SK-N-SH treated with all-trans-retinoic acid at 6 μM for 48 hours (cell line): ENCODE results near the gene CAMSAP3.

Source experiments
- ATAC-seq: fragments of 200-7000 bp; cut with Tn5 transposase; 3 replicates; pipeline ENCODE4 v1.9.1; 2020; ENCODE audit warnings: mild to moderate bottlenecking, moderate library complexity
- ARNTL ChIP-seq: fragments of 450-650 bp; formaldehyde crosslinking; IDR thresholded peaks from 2 replicates; pipeline ENCODE4 v1.5.0; 2020; ENCODE audit warnings: low read depth, mild to moderate bottlenecking, moderate library complexity, borderline replicate concordance
- BACH2 ChIP-seq: fragments of 250-450 bp; sonication (Bioruptor Pico); IDR thresholded peaks from 2 replicates; pipeline ENCODE4 v1.9.0; 2021; ENCODE audit warnings: mild to moderate bottlenecking, borderline replicate concordance
- ESRRG ChIP-seq: fragments of 250-450 bp; sonication (Bioruptor Pico); IDR thresholded peaks from 2 replicates; pipeline ENCODE4 v1.6.1; 2021; ENCODE audit warnings: mild to moderate bottlenecking
- GLIS3 ChIP-seq: fragments of 250-450 bp; sonication (Bioruptor Pico); IDR thresholded peaks from 2 replicates; pipeline ENCODE4 v1.5.0; 2020; ENCODE audit warnings: mild to moderate bottlenecking, moderate library complexity
- OSR1 ChIP-seq: fragments of 250-450 bp; sonication (Bioruptor Pico); IDR thresholded peaks from 2 replicates; pipeline ENCODE4 v1.8.0; 2022; ENCODE audit warnings: moderate library complexity, mild to moderate bottlenecking, inconsistent platforms
- PPARA ChIP-seq: fragments of 250-450 bp; sonication (Bioruptor Pico); IDR thresholded peaks from 2 replicates; pipeline ENCODE4 v1.5.0; 2020; ENCODE audit warnings: mild to moderate bottlenecking, borderline replicate concordance
- RARB ChIP-seq: fragments of 250-450 bp; sonication (Bioruptor Pico); IDR thresholded peaks from 2 replicates; pipeline ENCODE4 v1.8.0; 2021; ENCODE audit warnings: mild to moderate bottlenecking, moderate library complexity
- SNAI2 ChIP-seq: fragments of 250-450 bp; sonication (Bioruptor Pico); IDR thresholded peaks from 2 replicates; pipeline ENCODE4 v1.5.0; 2020; ENCODE audit warnings: mild to moderate bottlenecking, moderate library complexity
- TCF4 ChIP-seq: fragments of 250-450 bp; sonication (Bioruptor Pico); IDR thresholded peaks from 2 replicates; pipeline ENCODE4 v1.8.0; 2021; ENCODE audit warnings: mild to moderate bottlenecking, moderate library complexity, borderline replicate concordance
- ZC3H10 ChIP-seq: fragments of 250-450 bp; sonication (Bioruptor Pico); IDR thresholded peaks from 2 replicates; pipeline ENCODE4 v1.5.1; 2021; ENCODE audit warnings: mild to moderate bottlenecking, moderate library complexity
- ZFP3 ChIP-seq: fragments of 250-450 bp; sonication (Bioruptor Pico); IDR thresholded peaks from 2 replicates; pipeline ENCODE4 v1.5.0; 2020; ENCODE audit warnings: mild to moderate bottlenecking, moderate library complexity
- ZNF565 ChIP-seq: fragments of 450-650 bp; formaldehyde crosslinking; conservative IDR thresholded peaks from 2 replicates; pipeline ENCODE4 v1.5.0; 2020; ENCODE audit warnings: low read depth, mild to moderate bottlenecking, moderate library complexity
- ZNF70 ChIP-seq: fragments of 450-650 bp; formaldehyde crosslinking; IDR thresholded peaks from 2 replicates; pipeline ENCODE4 v1.5.0; 2020; ENCODE audit warnings: mild to moderate bottlenecking, moderate library complexity
- TF ChIP-seq, protein P1 (sequence below): fragments of 250-450 bp; sonication (Bioruptor Pico); IDR thresholded peaks from 2 replicates; pipeline ENCODE4 v1.8.0; 2020; ENCODE audit warnings: mild to moderate bottlenecking, moderate library complexity, borderline replicate concordance
- TF ChIP-seq, protein P2 (sequence below): fragments of 250-450 bp; sonication (Bioruptor Pico); IDR thresholded peaks from 2 replicates; pipeline ENCODE4 v1.5.0; 2020; ENCODE audit warnings: mild to moderate bottlenecking, moderate library complexity
- TF ChIP-seq, protein P3 (sequence below): fragments of 250-450 bp; sonication (Bioruptor Pico); IDR thresholded peaks from 2 replicates; pipeline ENCODE4 v1.5.1; 2020; ENCODE audit warnings: low read depth, mild to moderate bottlenecking, moderate library complexity
- TF ChIP-seq, protein P4 (sequence below): fragments of 250-450 bp; sonication (Bioruptor Pico); IDR thresholded peaks from 2 replicates; pipeline ENCODE4 v1.8.0; 2021; ENCODE audit warnings: low read depth, mild to moderate bottlenecking, moderate library complexity, borderline replicate concordance

The CAMSAP3 gene

DNA sequence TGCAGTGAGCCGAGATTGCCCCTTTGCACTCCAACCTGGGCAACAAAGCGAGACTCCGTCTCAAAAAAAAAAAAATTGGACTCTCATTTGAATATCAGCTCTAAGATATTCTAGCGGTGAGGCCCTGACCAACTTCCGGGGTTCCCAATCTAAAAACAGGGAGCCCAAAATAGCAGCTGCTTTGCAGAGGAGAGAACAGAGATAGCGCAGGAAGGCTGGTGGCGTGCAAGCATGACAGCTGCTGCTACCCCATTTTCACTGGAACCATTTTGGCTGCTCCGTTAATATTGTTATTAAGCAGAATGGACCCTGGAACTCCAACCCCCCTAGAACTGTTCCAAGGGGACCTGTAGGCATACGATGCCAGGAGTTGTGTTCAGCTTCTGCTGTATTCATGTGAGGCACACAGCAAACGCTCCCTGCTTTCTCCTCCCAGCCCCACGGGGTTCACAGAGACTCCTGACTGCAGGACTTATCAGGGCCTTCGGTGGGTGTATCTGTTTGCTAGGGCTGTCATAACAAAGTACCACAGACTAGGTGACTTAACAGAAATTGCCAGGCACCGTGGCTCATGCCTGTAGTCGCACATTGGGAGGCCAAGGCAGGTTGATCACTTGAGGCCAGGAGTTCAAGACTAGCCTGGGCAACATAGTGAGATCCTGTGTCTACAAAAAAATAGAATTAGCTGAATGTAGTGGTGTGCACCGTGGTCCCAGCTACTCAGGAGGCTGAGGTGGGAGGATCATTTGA is 52.8 kb downstream of the CAMSAP3 start:
- no peak for ATAC-seq
- TF ChIP-seq, protein P1, sequence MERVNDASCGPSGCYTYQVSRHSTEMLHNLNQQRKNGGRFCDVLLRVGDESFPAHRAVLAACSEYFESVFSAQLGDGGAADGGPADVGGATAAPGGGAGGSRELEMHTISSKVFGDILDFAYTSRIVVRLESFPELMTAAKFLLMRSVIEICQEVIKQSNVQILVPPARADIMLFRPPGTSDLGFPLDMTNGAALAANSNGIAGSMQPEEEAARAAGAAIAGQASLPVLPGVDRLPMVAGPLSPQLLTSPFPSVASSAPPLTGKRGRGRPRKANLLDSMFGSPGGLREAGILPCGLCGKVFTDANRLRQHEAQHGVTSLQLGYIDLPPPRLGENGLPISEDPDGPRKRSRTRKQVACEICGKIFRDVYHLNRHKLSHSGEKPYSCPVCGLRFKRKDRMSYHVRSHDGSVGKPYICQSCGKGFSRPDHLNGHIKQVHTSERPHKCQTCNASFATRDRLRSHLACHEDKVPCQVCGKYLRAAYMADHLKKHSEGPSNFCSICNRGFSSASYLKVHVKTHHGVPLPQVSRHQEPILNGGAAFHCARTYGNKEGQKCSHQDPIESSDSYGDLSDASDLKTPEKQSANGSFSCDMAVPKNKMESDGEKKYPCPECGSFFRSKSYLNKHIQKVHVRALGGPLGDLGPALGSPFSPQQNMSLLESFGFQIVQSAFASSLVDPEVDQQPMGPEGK (CRISPR knock-in tag): no peak
- TF ChIP-seq ZC3H10 (no peak), ZNF565 (CRISPR knock-in tag) (no peak), BACH2 (no peak)

DNA sequence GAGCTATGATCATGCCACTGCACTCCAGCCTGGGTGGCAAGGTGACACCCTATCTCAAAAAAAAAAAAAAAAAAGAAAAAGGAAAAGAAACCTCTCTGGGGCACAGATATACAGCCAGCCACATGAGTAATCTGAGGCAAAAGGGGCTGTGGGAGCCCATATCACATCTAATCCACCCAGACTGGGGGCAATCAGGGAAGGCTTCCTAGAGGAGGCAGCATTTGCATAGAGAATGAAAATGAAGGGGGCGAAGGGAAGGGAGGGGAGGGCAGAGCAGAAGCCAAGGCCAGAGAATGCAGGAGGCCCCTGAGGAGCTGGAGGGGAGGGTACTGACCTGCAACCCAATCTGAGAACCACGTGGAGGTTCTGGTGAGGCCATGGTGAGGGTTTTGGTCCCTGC is 54.5 kb downstream of the CAMSAP3 start:
- TF ChIP-seq ZC3H10 (no peak), ARNTL (CRISPR knock-in tag) (no peak), TCF4 (CRISPR knock-in tag) (no peak), PPARA (no peak), OSR1 (CRISPR knock-in tag) (no peak), RARB (CRISPR knock-in tag) (no peak), SNAI2 (CRISPR knock-in tag) (no peak), ZNF565 (CRISPR knock-in tag) (no peak), ESRRG (CRISPR knock-in tag) (no peak), ZNF70 (CRISPR knock-in tag) (no peak), GLIS3 (CRISPR knock-in tag) (no peak), BACH2 (no peak)
- TF ChIP-seq, protein P2, sequence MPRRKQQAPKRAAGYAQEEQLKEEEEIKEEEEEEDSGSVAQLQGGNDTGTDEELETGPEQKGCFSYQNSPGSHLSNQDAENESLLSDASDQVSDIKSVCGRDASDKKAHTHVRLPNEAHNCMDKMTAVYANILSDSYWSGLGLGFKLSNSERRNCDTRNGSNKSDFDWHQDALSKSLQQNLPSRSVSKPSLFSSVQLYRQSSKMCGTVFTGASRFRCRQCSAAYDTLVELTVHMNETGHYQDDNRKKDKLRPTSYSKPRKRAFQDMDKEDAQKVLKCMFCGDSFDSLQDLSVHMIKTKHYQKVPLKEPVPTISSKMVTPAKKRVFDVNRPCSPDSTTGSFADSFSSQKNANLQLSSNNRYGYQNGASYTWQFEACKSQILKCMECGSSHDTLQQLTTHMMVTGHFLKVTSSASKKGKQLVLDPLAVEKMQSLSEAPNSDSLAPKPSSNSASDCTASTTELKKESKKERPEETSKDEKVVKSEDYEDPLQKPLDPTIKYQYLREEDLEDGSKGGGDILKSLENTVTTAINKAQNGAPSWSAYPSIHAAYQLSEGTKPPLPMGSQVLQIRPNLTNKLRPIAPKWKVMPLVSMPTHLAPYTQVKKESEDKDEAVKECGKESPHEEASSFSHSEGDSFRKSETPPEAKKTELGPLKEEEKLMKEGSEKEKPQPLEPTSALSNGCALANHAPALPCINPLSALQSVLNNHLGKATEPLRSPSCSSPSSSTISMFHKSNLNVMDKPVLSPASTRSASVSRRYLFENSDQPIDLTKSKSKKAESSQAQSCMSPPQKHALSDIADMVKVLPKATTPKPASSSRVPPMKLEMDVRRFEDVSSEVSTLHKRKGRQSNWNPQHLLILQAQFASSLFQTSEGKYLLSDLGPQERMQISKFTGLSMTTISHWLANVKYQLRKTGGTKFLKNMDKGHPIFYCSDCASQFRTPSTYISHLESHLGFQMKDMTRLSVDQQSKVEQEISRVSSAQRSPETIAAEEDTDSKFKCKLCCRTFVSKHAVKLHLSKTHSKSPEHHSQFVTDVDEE (CRISPR knock-in tag): no peak
- TF ChIP-seq, protein P3, sequence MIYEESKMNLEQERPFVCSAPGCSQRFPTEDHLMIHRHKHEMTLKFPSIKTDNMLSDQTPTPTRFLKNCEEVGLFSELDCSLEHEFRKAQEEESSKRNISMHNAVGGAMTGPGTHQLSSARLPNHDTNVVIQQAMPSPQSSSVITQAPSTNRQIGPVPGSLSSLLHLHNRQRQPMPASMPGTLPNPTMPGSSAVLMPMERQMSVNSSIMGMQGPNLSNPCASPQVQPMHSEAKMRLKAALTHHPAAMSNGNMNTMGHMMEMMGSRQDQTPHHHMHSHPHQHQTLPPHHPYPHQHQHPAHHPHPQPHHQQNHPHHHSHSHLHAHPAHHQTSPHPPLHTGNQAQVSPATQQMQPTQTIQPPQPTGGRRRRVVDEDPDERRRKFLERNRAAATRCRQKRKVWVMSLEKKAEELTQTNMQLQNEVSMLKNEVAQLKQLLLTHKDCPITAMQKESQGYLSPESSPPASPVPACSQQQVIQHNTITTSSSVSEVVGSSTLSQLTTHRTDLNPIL: no peak
- TF ChIP-seq, protein P1 (CRISPR knock-in tag): no peak
- no peak for ATAC-seq

DNA sequence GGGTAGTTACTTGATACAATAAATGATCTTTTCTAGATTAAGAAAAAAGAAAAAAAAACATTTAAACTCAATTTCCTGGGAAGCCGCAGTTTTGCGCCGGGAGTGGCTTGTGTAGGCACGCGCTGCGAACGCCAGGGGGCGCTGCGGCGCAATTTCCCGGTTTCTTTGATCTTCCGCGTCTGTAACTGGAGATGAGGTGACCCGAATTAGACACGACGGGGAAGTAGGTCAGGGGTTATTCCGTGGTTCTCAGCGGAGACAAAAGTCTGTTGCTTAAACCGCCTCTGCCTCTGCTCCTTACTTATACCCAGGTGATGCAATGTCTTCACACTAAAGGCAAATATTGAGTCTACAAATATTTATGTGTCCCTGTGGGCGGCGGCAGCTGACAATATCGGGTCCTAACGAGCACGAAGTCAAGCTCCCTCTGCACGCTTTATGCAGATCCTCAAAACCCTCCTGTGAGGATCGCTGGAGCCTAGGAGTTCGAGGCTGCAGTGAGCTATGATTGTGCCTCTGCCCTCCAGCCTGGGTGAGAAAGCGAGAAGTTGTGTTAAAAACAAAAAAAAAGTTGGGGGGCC is 56.5 kb downstream of the CAMSAP3 start:
- peak; percentile 78 for ATAC-seq
- TF ChIP-seq TCF4 (CRISPR knock-in tag): no peak
- no peak for TF ChIP-seq OSR1 (CRISPR knock-in tag)
- no peak for TF ChIP-seq RARB (CRISPR knock-in tag)
- TF ChIP-seq, protein P3: no peak
- no peak for TF ChIP-seq SNAI2 (CRISPR knock-in tag)
- no peak for TF ChIP-seq ZNF565 (CRISPR knock-in tag)

DNA sequence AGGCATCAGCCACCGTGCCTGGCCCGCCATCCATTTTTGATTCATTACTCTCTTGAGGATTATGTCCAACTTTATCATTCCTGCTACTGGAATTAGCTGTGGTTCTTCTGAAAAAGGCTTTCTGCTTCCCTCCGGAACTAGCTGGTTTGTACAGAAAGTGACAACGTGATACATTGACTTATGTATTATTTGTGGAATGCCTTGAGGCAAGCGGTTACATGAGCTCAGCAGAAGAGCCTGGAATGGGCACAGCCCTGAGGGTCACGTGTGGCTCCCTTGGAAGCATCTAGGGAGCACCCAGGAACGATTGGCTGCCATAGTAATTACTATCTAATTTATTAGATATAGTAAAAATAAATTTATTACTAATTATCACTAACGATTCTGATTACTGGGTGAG is 58.7 kb downstream of the CAMSAP3 start:
- no peak for ATAC-seq
- TF ChIP-seq ZC3H10: no peak
- no peak for TF ChIP-seq RARB (CRISPR knock-in tag)
- TF ChIP-seq, protein P4, sequence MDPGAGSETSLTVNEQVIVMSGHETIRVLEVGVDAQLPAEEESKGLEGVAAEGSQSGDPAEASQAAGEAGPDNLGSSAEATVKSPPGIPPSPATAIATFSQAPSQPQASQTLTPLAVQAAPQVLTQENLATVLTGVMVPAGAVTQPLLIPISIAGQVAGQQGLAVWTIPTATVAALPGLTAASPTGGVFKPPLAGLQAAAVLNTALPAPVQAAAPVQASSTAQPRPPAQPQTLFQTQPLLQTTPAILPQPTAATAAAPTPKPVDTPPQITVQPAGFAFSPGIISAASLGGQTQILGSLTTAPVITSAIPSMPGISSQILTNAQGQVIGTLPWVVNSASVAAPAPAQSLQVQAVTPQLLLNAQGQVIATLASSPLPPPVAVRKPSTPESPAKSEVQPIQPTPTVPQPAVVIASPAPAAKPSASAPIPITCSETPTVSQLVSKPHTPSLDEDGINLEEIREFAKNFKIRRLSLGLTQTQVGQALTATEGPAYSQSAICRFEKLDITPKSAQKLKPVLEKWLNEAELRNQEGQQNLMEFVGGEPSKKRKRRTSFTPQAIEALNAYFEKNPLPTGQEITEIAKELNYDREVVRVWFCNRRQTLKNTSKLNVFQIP (CRISPR knock-in tag): no peak
- TF ChIP-seq ZFP3: no peak
- no peak for TF ChIP-seq GLIS3 (CRISPR knock-in tag)
- no peak for TF ChIP-seq TCF4 (CRISPR knock-in tag)
- TF ChIP-seq BACH2: no peak
